K562 (cell line): ENCODE results near the gene GHDC. TPM values are rescaled to one million over a fixed set of nuclear protein-coding genes. Genes with fewer than 3 reads are reported as not detected.

Experiments used
- ATAC-seq: fragments of 200-7000 bp; cut with Tn5 transposase; 3 replicates; pipeline ENCODE4 v1.9.1; 2020; ENCODE audit warnings: moderate library complexity
- BruUV-seq: library from RNA; stranded (reverse); fragments of 400-500 nt; replicated peaks from 2 replicates; lab custom pipeline; 2021; lab: Mats Ljungman, UMichigan
- CTCF ChIA-PET: fragments of 300-600 bp; formaldehyde crosslinking; extraction: SDS; loops from one replicate; lab custom pipeline; 2021; ENCODE audit warnings: low intra/inter-chr PET ratio; lab: Yijun Ruan, JAX
- POLR2A ChIA-PET: fragments of 300-600, 350-650 bp; sonication (Branson Sonifier 250); formaldehyde crosslinking; extraction: SDS; loops from one replicate; lab custom pipeline; 2021; ENCODE audit warnings: antibody characterized with exemption, inconsistent platforms; lab: Yijun Ruan, JAX
- DNase-seq, 4 experiments: peaks; one replicate each; pipeline versions ENCODE4 v3.0.0 to v3.0.0-alpha.2; 2011 to 2018; ENCODE audit warnings: low spot score in 3 of 4, mixed read lengths in 3 of 4; ENCODE audit errors: extremely low read depth in 1 of 4
- FAIRE-seq: peaks from 2 replicates; lab custom pipeline; 2011; peaks lifted over from hg19 to GRCh38; lab: Jason Lieb, UNC
- H2AFZ ChIP-seq: 2 replicates; pipeline ENCODE4 v1.6.0; 2011; ENCODE audit warnings: low read depth, low read length, control low read depth, inconsistent platforms
- H3K27ac ChIP-seq: fragments of 200-600 bp; 3 replicates; pipeline ENCODE4 v1.8.0; 2011; ENCODE audit warnings: low read depth, mild to moderate bottlenecking, control low read depth, inconsistent platforms, low read length, moderate library complexity, mixed read lengths; ENCODE audit errors: extremely low read depth
- H3K27me3 ChIP-seq, 2 experiments: fragments of 300-600 bp in 1 of 2; 2 replicates in 1 of 2; 3 replicates in 1 of 2; pipeline versions ENCODE4 v1.6.0 to v1.8.0; 2011; ENCODE audit warnings: inconsistent platforms in 2 of 2, low read length in 2 of 2, mild to moderate bottlenecking in 1 of 2, mixed read lengths in 1 of 2, moderate library complexity in 1 of 2; ENCODE audit not compliant: control insufficient read depth in 2 of 2, insufficient read depth in 2 of 2
- H3K36me3 ChIP-seq: fragments of 300-600 bp; 3 replicates; pipeline ENCODE4 v1.8.0; 2011; ENCODE audit warnings: mild to moderate bottlenecking, low read length, inconsistent platforms; ENCODE audit not compliant: control insufficient read depth, insufficient read depth
- H3K4me1 ChIP-seq, 2 experiments: fragments of 200-600 bp in 1 of 2; replicated peaks in 1 of 2; 2 replicates in 1 of 2; 3 replicates in 1 of 2; pipeline versions ENCODE4 v1.5.1 to v1.8.0; 2011; ENCODE audit warnings: inconsistent platforms in 2 of 2, low read length in 2 of 2, mild to moderate bottlenecking in 1 of 2, mixed read lengths in 1 of 2, moderate library complexity in 1 of 2; ENCODE audit not compliant: control insufficient read depth in 2 of 2, insufficient read depth in 2 of 2
- H3K4me2 ChIP-seq: 2 replicates; pipeline ENCODE4 v1.6.1; 2011; ENCODE audit warnings: low read length, control low read depth, inconsistent platforms, mixed read lengths; ENCODE audit not compliant: insufficient read depth
- H3K4me3 ChIP-seq: fragments of 200-600 bp; sonication (generic), shearing (Covaris generic); 2 replicates; pipeline ENCODE4 v1.5.1; 2016; ENCODE audit warnings: control low read depth, inconsistent platforms
- H3K79me2 ChIP-seq: fragments of 200-600 bp; 3 replicates; pipeline ENCODE4 v1.8.0; 2011; ENCODE audit warnings: low read length, inconsistent platforms; ENCODE audit not compliant: control insufficient read depth, insufficient read depth
- H3K9ac ChIP-seq, 2 experiments: 2 replicates each; pipeline versions ENCODE4 v1.6.0 to v1.6.1; 2011; ENCODE audit warnings: low read depth in 2 of 2, low read length in 2 of 2, control low read depth in 1 of 2, inconsistent platforms in 1 of 2, mild to moderate bottlenecking in 1 of 2, mixed read lengths in 1 of 2; ENCODE audit not compliant: insufficient read depth in 1 of 2
- H3K9me1 ChIP-seq: one replicate; pipeline ENCODE4 v1.6.0; 2011; ENCODE audit warnings: inconsistent platforms, mild to moderate bottlenecking, low read length, moderate library complexity; ENCODE audit not compliant: control insufficient read depth, insufficient read depth
- H3K9me3 ChIP-seq: replicated peaks from 2 replicates; pipeline ENCODE4 v1.5.1; 2011; ENCODE audit warnings: low read depth, low read length, inconsistent platforms; ENCODE audit not compliant: control insufficient read depth, insufficient read depth
- H4K20me1 ChIP-seq: replicated peaks from 2 replicates; pipeline ENCODE4 v1.6.1; 2011; ENCODE audit warnings: low read length, inconsistent platforms, mixed read lengths; ENCODE audit not compliant: control insufficient read depth, insufficient read depth
- BRD9 ChIP-seq: fragments of 450-650 bp; IDR thresholded peaks from 2 replicates; pipeline ENCODE4 v1.6.1; 2018; ENCODE audit warnings: low read depth; ENCODE audit not compliant: partially characterized antibody
- ESRRA ChIP-seq: fragments of 450-650 bp; IDR thresholded peaks from 2 replicates; pipeline ENCODE4 v1.6.1; 2014; ENCODE audit warnings: low read depth, mild to moderate bottlenecking, moderate library complexity, borderline replicate concordance
- ETV1 ChIP-seq: fragments of 450-650 bp; conservative IDR thresholded peaks from 2 replicates; pipeline ENCODE4 v1.6.1; 2016; ENCODE audit warnings: missing genetic modification characterization, control low read depth, low read depth, missing compliant biosample characterization
- MECOM ChIP-seq: fragments of 250-450 bp; sonication (Bioruptor Pico); IDR thresholded peaks from 2 replicates; pipeline ENCODE4 v1.8.0; 2022; ENCODE audit warnings: inconsistent platforms
- WGBS: fragments of 100-300 bp; shearing (Covaris generic); methylation state at CpG from one replicate; pipeline ENCODE4 v1.1.6; 2016; ENCODE audit warnings: low coverage, mixed read lengths; ENCODE audit not compliant: insufficient coverage; ENCODE audit errors: missing lambda C conversion rate; 5-methylcytosine and 5-hydroxymethylcytosine counted together
- in situ Hi-C: fragments of 300-500 bp; cut with MboI; formaldehyde crosslinking; loops from 4 replicates; pipeline ENCODE4 v1.15.0; 2018; ENCODE audit warnings: inconsistent platforms, mixed read lengths
- intact Hi-C: fragments of 100-400 bp; cut with micrococcal nuclease; formaldehyde crosslinking; loops from 2 replicates; pipeline ENCODE4 v1.14.2; 2022
- polyA plus RNA-seq, 8 experiments: library from polyadenylated mRNA; depleted of rRNA in 4 of 8; stranded (reverse) in 5 of 8; unstranded in 3 of 8; fragments of >200 nt; fragmentation: Nextera tagmentation in 2 of 8; fragmentation: Illumina TruSeq in 1 of 8; extraction: Ambion mirVana in 2 of 8; extraction: Trizol in 1 of 8; gene quantifications; 2 replicates each; pipeline versions ENCODE4 v1.2.1 to v1.2.3, GENCODE V29; 2011 to 2014; ENCODE audit warnings: inconsistent platforms in 1 of 8, missing spikeins in 1 of 8
- total RNA-seq, 7 experiments: library from RNA; depleted of rRNA in 6 of 7; stranded (reverse); fragments of >200 nt in 6 of 7; fragmentation: Illumina TruSeq in 2 of 7; extraction: Trizol in 2 of 7; gene quantifications; 2 replicates each; pipeline versions ENCODE4 v1.2.1 to v1.2.3, GENCODE V29; 2011 to 2021; ENCODE audit warnings: low replicate concordance in 1 of 7
- TF ChIP-seq, protein P1 (sequence below): fragments of 450-650 bp; IDR thresholded peaks from 2 replicates; pipeline ENCODE4 v1.6.1; 2014; ENCODE audit warnings: low read depth, mild to moderate bottlenecking, moderate library complexity, borderline replicate concordance

Gene GHDC
- total and polyA plus RNA-seq, 9 of the 15 experiments (the other 6 are each of a cell fraction or from before 2014, with no cell fraction given): 0.65 to 23.2 (median 11.2) TPM

DNA sequence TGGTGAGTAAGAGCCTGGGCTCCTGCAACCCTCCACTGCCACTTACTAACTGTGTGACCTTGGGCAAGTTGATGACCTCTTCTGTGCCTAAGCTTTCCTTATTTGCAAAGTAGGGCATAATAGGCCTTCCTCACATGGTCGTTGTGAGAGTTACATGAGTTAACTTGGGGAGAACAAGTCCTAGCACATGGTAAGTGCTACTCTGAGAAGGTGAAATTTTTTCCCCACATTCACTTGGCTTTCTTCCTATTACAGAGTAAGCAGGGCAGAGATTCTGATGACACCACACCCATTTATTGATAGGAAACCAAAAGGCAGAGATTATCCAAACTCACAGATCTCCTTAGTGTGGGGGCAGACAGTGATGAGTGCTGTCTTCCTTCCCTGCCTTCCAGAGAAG is 15.0 kb downstream of the GHDC start (continued):
- no peak for TF ChIP-seq BRD9
- TF ChIP-seq, all 486 proteins: peak for 0

DNA sequence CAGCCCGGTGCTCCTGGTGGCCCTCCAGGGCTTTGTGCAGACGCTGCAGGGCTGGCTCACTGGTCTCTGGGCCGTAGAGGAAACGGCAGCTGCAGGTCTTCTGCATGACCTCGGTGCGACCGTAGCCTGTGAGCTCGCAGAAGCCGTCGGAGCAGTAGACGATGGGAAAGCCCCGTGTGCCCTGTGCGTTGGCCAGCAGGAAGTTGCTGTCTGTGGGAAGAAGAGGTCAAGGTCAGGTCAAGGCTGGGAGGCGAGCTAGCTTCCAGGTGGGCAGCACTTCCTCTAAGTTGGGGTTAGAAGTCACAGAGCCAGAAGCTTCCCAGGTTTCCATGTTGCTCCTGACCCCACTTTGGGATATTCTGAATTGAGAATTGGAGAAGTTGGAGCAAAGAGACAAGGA is 15.5 kb downstream of the GHDC start:
- Histone ChIP-seq H3K36me3 (no peaks in the 10 kb centered on the region), H3K4me2 (no peak overlapping the region), H3K27ac (no peak overlapping the region), H3K79me2 (peaks cover 10% of the 10 kb centered on the region; the same call in 2 of the 3 replicates), H3K4me3 (no peak overlapping the region)
- POLR2A ChIA-PET: interaction anchor here (0.9 to 1.3 kb wide), 2 partner anchors 11 to 23 kb away, joined by 3 read pairs; no protein-coding TSS in a partner anchor
- TF ChIP-seq ESRRA (peak; percentile 41; the same call in 1 of the 2 replicates), MECOM (CRISPR knock-in tag) (no peak)
- TF ChIP-seq, all 486 proteins: peak for 1
- CTCF ChIA-PET: no interaction called here
- in situ Hi-C loops (no loop called here), intact Hi-C loops (no loop called here)
- WGBS: 54% methylated on average over 14 of the region's 14 CpGs
- Histone ChIP-seq H4K20me1 (0 out of 2 replicates have a peak, but pooled peaks cover 4% of the 10 kb centered on the region), H3K9ac (peak overlapping the region in 1 of 2 experiments; percentile 19; a peak in 1 of 4 replicates), H3K9me3 (no peaks in the 10 kb centered on the region), H3K9me1 (peaks cover 7% of the 10 kb centered on the region), H3K27me3 (no peaks in the 10 kb centered on the region), H2AFZ (no peak overlapping the region), H3K4me1 (peaks cover 23 to 33% of the 10 kb centered on the region in 2 experiments)
- FAIRE-seq (no peak), ATAC-seq (no peak), DNase-seq (no peak)
- no TSS peak for BruUV-seq

DNA sequence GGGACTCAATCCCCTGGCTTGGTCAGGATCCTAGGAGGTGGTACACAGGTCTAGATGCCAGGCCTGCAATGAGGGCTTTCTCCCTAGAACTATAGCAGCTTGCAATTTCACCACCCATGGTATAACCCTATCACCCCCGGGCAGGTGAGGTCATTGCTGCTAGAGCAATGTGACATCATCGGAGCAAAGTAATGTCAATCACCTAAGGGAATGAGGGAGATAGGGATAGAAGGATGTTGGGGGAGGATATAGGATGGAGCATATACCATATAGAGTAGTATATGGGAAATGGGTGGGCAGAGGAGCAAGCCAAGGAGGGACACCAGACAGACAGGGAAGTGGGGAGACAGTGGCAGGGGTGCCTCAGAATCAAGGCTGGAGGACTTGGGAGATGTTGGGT is 16.6 kb downstream of the GHDC start:
- no peak overlapping the region for H3K27ac ChIP-seq
- 27% methylated on average over 2 of the region's 2 CpGs for WGBS
- no peaks in the 10 kb centered on the region for H3K36me3 ChIP-seq
- no peak for TF ChIP-seq ETV1 (tag)
- TF ChIP-seq, protein P1, sequence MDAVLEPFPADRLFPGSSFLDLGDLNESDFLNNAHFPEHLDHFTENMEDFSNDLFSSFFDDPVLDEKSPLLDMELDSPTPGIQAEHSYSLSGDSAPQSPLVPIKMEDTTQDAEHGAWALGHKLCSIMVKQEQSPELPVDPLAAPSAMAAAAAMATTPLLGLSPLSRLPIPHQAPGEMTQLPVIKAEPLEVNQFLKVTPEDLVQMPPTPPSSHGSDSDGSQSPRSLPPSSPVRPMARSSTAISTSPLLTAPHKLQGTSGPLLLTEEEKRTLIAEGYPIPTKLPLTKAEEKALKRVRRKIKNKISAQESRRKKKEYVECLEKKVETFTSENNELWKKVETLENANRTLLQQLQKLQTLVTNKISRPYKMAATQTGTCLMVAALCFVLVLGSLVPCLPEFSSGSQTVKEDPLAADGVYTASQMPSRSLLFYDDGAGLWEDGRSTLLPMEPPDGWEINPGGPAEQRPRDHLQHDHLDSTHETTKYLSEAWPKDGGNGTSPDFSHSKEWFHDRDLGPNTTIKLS: no peak
- no peak overlapping the region for H2AFZ ChIP-seq
- DNase-seq (no peak), FAIRE-seq (no peak), ATAC-seq (no peak)
- intact Hi-C loops (no loop called here), in situ Hi-C loops (no loop called here)
- CTCF ChIA-PET: interaction anchor here (0.6 kb wide), 1 partner anchor 755 kb away, joined by 3 read pairs; no protein-coding TSS in a partner anchor
- H3K9me3 ChIP-seq: no peaks in the 10 kb centered on the region
- peaks cover 7% of the 10 kb centered on the region for H3K9me1 ChIP-seq
- H3K9ac ChIP-seq: no peak overlapping the region
- POLR2A ChIA-PET: no interaction called here
- no peak overlapping the region for H3K4me3 ChIP-seq
- H3K27me3 ChIP-seq: no peaks in the 10 kb centered on the region
- H3K79me2 ChIP-seq: 0 out of 3 replicates have a peak, but pooled peaks cover under 1% of the 10 kb centered on the region
- no TSS peak for BruUV-seq
- H4K20me1 ChIP-seq: 0 out of 2 replicates have a peak, but pooled peaks cover 4% of the 10 kb centered on the region
- no peak overlapping the region for H3K4me2 ChIP-seq
- H3K4me1 ChIP-seq: peaks cover 13 to 24% of the 10 kb centered on the region in 2 experiments
